ENCODE data around the gene PSRC1. TPM values are rescaled to one million over a fixed set of nuclear protein-coding genes. Genes with fewer than 3 reads are reported as not detected.

Gene PSRC1
- total RNA-seq, 1 donor from 2014 or later: 46.2 TPM

DNA sequence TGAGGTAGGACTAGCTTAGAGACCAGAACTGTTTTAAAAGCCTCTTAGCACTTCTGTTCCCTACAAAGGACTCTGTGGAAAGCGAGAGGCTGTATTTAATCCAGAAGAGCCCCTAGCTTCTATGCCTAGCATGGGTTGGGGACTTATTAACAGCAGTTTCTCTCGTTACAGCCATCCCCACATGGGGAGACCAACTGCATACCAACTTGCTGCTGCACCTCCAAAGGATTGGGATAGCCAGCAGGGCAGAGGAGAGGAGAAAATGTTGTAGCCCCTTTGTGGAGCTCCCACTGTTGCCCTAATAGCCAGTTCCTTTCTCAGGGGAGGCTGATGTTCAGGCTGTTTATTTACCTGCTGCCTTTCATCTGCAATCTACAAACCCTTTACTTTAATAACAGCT lies 44.6 kb downstream of the PSRC1 start:
- TF ChIP-seq, protein P1, sequence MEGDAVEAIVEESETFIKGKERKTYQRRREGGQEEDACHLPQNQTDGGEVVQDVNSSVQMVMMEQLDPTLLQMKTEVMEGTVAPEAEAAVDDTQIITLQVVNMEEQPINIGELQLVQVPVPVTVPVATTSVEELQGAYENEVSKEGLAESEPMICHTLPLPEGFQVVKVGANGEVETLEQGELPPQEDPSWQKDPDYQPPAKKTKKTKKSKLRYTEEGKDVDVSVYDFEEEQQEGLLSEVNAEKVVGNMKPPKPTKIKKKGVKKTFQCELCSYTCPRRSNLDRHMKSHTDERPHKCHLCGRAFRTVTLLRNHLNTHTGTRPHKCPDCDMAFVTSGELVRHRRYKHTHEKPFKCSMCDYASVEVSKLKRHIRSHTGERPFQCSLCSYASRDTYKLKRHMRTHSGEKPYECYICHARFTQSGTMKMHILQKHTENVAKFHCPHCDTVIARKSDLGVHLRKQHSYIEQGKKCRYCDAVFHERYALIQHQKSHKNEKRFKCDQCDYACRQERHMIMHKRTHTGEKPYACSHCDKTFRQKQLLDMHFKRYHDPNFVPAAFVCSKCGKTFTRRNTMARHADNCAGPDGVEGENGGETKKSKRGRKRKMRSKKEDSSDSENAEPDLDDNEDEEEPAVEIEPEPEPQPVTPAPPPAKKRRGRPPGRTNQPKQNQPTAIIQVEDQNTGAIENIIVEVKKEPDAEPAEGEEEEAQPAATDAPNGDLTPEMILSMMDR (conservative IDR thresholded peaks at IDR 0.05): no peak
- Mint-ChIP-seq H3K36me3 (peaks cover 14% of the 10 kb centered on the region), H3K27ac (peak overlapping the region; percentile 71), H3K27me3 (peaks cover 3% of the 10 kb centered on the region), H3K4me1 (ENCODE audit: unreplicated experiment) (peaks cover 17% of the 10 kb centered on the region), H3K9me3 (no peaks in the 10 kb centered on the region), H3K4me3 (no peak overlapping the region)
- no peak for DNase-seq (ENCODE audit: extremely low spot score, unreplicated experiment)

DNA sequence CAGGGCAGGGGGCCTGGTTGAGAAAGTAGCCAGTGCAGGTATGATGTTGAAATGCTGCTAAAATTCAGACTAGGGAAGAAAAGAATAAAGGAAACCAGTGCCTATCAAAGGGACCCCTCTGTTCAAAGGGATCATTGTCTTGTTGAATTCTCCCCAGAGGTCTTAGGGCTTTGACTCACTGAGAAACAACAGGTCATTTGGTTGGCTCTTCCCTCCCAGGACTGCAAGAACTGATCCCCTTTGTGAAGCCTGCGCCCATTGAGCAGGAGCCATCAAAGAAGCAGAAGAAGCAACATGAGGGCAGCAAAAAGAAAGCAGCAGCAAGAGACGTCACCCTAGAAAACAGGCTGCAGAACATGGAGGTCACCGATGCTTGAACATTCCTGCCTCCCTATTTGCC lies 45.4 kb downstream of the PSRC1 start:
- H3K36me3 Mint-ChIP-seq: peaks cover 16% of the 10 kb centered on the region
- no peak overlapping the region for H3K4me3 Mint-ChIP-seq
- peaks cover 3% of the 10 kb centered on the region for H3K27me3 Mint-ChIP-seq
- peaks cover 12% of the 10 kb centered on the region for H3K4me1 Mint-ChIP-seq (ENCODE audit: unreplicated experiment)
- no peak for DNase-seq (ENCODE audit: extremely low spot score, unreplicated experiment)
- no peak overlapping the region for H3K27ac Mint-ChIP-seq
- no peaks in the 10 kb centered on the region for H3K9me3 Mint-ChIP-seq
- TF ChIP-seq, protein P1 (conservative IDR thresholded peaks at IDR 0.05): no peak

DNA sequence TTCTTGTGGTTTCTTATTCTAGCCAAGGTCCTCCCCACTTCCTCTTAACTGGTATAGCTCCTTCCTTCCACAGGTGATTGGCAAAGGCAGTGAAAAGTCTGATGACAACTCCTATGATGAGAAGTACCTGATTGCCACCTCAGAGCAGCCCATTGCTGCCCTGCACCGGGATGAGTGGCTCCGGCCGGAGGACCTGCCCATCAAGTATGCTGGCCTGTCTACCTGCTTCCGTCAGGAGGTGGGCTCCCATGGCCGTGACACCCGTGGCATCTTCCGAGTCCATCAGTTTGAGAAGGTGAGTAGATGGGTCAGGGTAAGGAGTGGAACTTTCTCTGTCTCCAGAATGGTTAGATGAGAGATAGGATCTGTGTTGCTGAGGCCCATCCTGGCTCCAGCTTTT lies 47.8 kb downstream of the PSRC1 start:
- Mint-ChIP-seq H3K4me3 (no peak overlapping the region), H3K27ac (no peak overlapping the region), H3K9me3 (no peaks in the 10 kb centered on the region), H3K27me3 (no peaks in the 10 kb centered on the region), H3K4me1 (ENCODE audit: unreplicated experiment) (no peaks in the 10 kb centered on the region), H3K36me3 (peaks cover 27% of the 10 kb centered on the region)
- no peak for DNase-seq (ENCODE audit: extremely low spot score, unreplicated experiment)
- TF ChIP-seq, protein P1 (conservative IDR thresholded peaks at IDR 0.05): no peak

DNA sequence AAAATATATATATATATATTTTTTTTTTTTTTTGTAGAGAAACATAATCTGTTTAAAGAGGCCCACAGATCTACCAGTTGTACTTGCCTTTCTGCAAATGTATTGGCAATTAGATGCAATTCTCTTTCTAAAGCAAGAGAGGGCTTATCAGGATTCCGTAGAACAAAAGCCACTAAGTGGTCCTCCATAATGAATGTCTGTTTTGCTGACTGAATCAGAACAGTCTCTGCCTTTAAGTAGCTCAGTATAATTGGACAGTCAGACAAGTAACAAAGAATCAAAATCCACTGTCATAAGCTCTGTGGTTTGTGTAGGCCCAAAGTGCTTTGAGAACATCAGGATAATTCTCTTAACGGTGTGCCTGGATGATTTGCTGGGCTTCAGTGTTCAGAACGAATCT lies 51.9 kb downstream of the PSRC1 start:
- Mint-ChIP-seq H3K4me3 (no peak overlapping the region), H3K4me1 (ENCODE audit: unreplicated experiment) (no peaks in the 10 kb centered on the region), H3K27me3 (no peaks in the 10 kb centered on the region), H3K36me3 (peaks cover 23% of the 10 kb centered on the region), H3K9me3 (no peaks in the 10 kb centered on the region), H3K27ac (no peak overlapping the region)
- TF ChIP-seq, protein P1 (conservative IDR thresholded peaks at IDR 0.05): no peak
- DNase-seq (ENCODE audit: extremely low spot score, unreplicated experiment): no peak

Other genes starting within 250 kb of the PSRC1 start
- 12.6 and 15.2 TPM in 2 replicates for gene WDR47, start 241.0 kb downstream of the PSRC1 start, total RNA-seq (ENCODE audit: low replicate concordance)
- gene TAF13, start 207.1 kb downstream of the PSRC1 start, total RNA-seq (ENCODE audit: low replicate concordance): 30.0 and 37.8 TPM in 2 replicates
- gene TMEM167B, start 192.4 kb downstream of the PSRC1 start, total RNA-seq (ENCODE audit: low replicate concordance): 29.6 and 38.8 TPM in 2 replicates
- gene ELAPOR1, start 169.0 kb downstream of the PSRC1 start, total RNA-seq (ENCODE audit: low replicate concordance): 25.6 and 27.4 TPM in 2 replicates
- 136 and 173 TPM in 2 replicates for gene SARS1, start 69.2 kb downstream of the PSRC1 start, total RNA-seq (ENCODE audit: low replicate concordance)
- 23.4 and 35.5 TPM in 2 replicates for gene CELSR2, start 33.6 kb downstream of the PSRC1 start, total RNA-seq (ENCODE audit: low replicate concordance)
- gene MYBPHL, start 23.9 kb upstream of the PSRC1 start, total RNA-seq (ENCODE audit: low replicate concordance): 0.48 and 0.60 TPM in 2 replicates
- gene SORT1, start 114.8 kb upstream of the PSRC1 start, total RNA-seq (ENCODE audit: low replicate concordance): 52.3 and 88.6 TPM in 2 replicates
- gene PSMA5, start 143.3 kb upstream of the PSRC1 start, total RNA-seq (ENCODE audit: low replicate concordance): 84.3 and 85.7 TPM in 2 replicates
- 0.33 and 0.58 TPM in 2 replicates for gene SYPL2, start 183.4 kb upstream of the PSRC1 start, total RNA-seq (ENCODE audit: low replicate concordance)
- 5.7 and 12.0 TPM in 2 replicates for gene ATXN7L2, start 200.8 kb upstream of the PSRC1 start, total RNA-seq (ENCODE audit: low replicate concordance)
- gene CYB561D1, start 210.9 kb upstream of the PSRC1 start, total RNA-seq (ENCODE audit: low replicate concordance): 10.4 and 14.3 TPM in 2 replicates
- gene AMIGO1, start 226.6 kb upstream of the PSRC1 start, total RNA-seq (ENCODE audit: low replicate concordance): 5.4 and 6.1 TPM in 2 replicates

Data from type B pancreatic cell (in vitro differentiated cells).